ENCODE results near the gene C6orf47.
A peak's percentile ranks its signal among the peaks of the same experiment; 100 is the strongest.

C6orf47 gene

DNA sequence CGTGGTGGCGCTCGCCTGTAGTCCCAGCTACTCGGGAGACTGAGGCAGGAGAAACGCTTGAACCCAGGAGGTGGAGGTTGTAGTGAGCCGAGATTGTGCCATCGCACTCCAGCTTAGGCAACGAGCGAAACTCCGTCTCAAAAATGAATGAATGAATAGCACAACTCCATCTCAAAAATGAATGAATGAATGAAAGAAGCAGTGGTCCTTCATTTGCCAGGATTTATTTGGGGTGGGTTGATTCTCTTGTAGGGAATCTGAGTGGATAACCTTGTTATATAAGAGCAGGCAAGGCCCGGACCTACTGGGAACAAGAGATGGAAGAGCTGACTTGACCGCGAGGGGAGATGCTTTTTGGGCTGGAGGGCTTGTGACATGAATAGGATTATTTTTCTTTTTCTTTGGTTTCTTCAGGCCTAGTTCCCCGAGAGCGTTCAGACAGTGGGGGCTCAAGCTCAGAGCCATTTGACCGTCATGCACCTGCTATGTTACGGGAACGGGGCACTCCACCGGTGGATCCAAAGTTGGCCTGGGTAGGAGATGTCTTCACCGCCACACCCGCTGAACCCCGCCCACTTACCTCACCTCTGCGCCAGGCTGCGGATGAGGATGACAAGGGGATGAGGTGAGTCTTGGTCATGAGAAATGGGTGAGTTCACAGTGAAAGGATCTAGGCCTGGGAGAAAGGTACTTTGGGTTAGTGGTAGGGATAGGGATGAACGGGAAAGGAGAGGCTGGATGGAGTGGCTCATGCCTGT, 30.2 kb downstream of the C6orf47 start:
- FAIRE-seq, result no peak
- TF ChIP-seq TAF1 (IDR thresholded peaks at IDR 0.05; ENCODE audit: borderline replicate concordance, low read depth, low read length), result no peak
- peak; percentile 22; the same call in 1 of the 2 replicates for TF ChIP-seq POLR2AphosphoS5 (IDR thresholded peaks at IDR 0.05; ENCODE audit: low read depth, low read length)
- no peak for TF ChIP-seq POLR2A (IDR thresholded peaks at IDR 0.05; ENCODE audit: low read depth, low read length)
- no peak for DNase-seq (ENCODE audit: insufficient read length)

DNA sequence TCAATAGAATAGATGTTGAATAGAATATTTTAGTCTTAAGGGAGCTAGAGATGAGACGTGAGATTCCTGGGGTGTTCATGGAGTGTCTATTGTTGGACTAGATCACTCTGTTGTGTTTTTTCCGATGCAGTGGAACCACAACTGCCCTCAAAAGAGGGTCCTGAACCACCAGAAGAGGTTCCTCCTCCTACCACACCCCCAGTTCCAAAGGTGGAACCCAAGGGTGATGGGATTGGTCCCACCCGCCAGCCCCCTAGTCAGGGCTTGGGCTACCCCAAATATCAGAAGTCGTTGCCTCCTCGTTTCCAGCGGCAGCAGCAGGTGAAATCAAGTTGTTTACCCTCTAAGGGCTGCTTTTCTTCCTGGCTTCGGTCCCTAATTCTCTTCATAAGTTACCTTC, 31.6 kb downstream of the C6orf47 start:
- no peak for DNase-seq (ENCODE audit: insufficient read length)
- TF ChIP-seq POLR2A (IDR thresholded peaks at IDR 0.05; ENCODE audit: low read depth, low read length) (no peak), POLR2AphosphoS5 (IDR thresholded peaks at IDR 0.05; ENCODE audit: low read depth, low read length) (no peak), TAF1 (IDR thresholded peaks at IDR 0.05; ENCODE audit: borderline replicate concordance, low read depth, low read length) (no peak)
- FAIRE-seq, result no peak

DNA sequence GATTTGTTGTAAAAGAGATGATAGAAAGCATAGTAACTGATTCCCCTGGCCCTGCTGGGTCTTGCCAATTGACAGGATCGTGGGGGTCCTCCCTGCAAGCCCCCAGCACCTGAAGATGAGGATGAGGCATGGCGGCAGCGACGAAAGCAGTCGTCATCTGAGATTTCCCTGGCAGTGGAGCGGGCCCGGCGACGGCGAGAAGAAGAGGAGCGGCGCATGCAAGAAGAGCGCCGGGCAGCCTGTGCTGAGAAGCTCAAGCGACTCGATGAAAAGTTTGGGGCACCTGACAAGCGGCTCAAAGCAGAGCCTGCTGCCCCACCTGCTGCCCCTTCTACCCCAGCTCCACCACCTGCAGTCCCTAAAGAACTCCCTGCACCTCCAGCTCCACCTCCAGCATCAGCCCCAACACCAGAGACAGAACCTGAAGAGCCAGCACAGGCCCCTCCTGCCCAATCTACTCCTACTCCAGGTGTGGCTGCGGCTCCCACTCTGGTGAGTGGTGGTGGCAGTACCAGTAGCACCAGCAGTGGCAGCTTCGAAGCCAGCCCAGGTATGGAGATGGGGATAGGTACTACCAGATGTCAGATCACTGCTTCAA, 32.8 kb downstream of the C6orf47 start:
- no peak; the same call in 1 of the 2 replicates for TF ChIP-seq POLR2A (IDR thresholded peaks at IDR 0.05; ENCODE audit: low read depth, low read length)
- no peak; the same call in 1 of the 2 replicates for TF ChIP-seq POLR2AphosphoS5 (IDR thresholded peaks at IDR 0.05; ENCODE audit: low read depth, low read length)
- TF ChIP-seq TAF1 (IDR thresholded peaks at IDR 0.05; ENCODE audit: borderline replicate concordance, low read depth, low read length), result no peak
- FAIRE-seq, result no peak

DNA sequence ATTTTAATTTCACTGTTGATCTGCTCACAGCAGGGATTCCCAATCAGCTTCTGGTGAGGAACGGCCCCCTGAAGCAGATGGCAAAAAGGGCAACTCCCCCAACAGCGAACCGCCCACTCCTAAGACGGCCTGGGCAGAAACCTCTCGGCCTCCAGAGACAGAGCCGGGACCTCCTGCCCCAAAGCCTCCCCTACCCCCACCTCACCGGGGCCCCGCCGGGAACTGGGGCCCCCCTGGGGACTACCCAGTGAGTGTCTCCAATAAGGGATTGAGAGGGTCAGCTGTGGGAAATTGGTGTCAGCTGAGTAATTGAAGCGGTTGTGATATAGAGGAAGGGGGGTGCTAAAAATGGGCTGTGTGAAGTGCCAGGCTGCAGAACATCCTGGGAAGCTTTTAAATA, 33.6 kb downstream of the C6orf47 start:
- no peak for TF ChIP-seq TAF1 (IDR thresholded peaks at IDR 0.05; ENCODE audit: borderline replicate concordance, low read depth, low read length)
- no peak for TF ChIP-seq POLR2A (IDR thresholded peaks at IDR 0.05; ENCODE audit: low read depth, low read length)
- no peak for TF ChIP-seq POLR2AphosphoS5 (IDR thresholded peaks at IDR 0.05; ENCODE audit: low read depth, low read length)
- FAIRE-seq (no peak), DNase-seq (ENCODE audit: insufficient read length) (no peak)

More for the DNA sequence above, 32.8 kb downstream of the C6orf47 start:
- no peak for DNase-seq (ENCODE audit: insufficient read length)

DNA sequence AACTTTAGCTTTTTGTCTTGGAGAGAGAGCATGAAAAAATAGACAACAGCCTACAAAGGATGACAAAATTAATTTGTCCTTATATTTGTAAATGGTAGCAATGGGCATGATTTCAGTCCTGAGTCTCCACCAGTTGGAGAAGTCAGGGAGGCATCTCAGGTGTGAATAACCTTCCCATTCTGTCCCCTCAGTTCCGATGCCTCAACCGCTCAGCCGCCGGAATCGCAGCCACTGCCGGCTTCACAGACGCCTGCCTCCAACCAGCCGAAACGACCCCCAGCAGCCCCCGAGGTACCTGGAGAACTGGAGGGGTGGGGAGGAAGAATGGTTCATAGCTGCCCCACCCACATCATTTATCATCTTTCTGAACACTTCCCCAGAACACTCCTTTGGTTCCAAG, 36.5 kb downstream of the C6orf47 start:
- no peak for DNase-seq (ENCODE audit: insufficient read length)
- FAIRE-seq, result no peak

DNA sequence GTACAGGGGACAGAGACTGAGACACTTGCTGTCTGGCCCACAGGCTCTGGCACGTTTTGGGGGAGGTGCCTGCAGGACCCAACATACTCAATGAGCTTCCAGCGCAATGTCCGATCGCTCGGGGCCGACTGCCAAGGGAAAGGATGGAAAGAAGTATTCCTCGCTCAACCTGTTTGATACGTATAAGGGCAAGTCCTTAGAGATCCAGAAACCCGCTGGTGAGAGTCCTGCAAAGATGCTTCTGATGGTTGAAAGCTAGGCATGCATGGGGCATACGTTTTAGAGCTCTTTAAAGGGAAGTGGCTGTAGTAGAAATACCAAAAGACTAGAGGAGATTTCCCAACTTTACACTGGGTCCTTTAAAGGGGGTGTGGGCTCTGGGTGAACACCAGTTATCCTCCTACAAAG, 37.9 kb downstream of the C6orf47 start:
- DNase-seq (ENCODE audit: insufficient read length), result no peak
- no peak for FAIRE-seq
- TF ChIP-seq TAF1 (IDR thresholded peaks at IDR 0.05; ENCODE audit: borderline replicate concordance, low read depth, low read length), result no peak
- no peak for TF ChIP-seq POLR2A (IDR thresholded peaks at IDR 0.05; ENCODE audit: low read depth, low read length)
- no peak; the same call in 1 of the 2 replicates for TF ChIP-seq POLR2AphosphoS5 (IDR thresholded peaks at IDR 0.05; ENCODE audit: low read depth, low read length)

More for the DNA sequence above, 36.5 kb downstream of the C6orf47 start:
- TF ChIP-seq POLR2A (IDR thresholded peaks at IDR 0.05; ENCODE audit: low read depth, low read length) (no peak), TAF1 (IDR thresholded peaks at IDR 0.05; ENCODE audit: borderline replicate concordance, low read depth, low read length) (no peak), POLR2AphosphoS5 (IDR thresholded peaks at IDR 0.05; ENCODE audit: low read depth, low read length) (no peak)

DNA sequence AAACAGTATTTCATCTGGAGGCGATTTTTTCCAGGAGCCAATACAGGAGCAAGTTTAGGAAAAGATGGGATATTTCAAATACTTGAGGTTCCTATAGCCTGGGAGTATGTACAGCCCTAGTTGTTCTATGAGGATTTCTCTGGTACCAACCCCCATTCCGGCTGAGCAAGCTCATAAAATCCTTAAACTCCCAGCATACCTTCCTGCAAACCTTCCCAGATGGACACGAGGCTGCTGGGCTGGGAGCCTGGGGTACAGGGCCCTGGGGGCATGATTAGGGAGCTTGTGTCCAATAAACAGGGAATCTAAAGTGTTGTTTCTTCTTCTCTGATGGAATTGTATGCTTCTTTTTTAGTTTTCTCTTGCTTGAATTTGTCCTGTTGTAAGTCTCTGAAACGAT, 38.6 kb downstream of the C6orf47 start:
- FAIRE-seq, result no peak
- DNase-seq (ENCODE audit: insufficient read length), result no peak
- no peak for TF ChIP-seq TAF1 (IDR thresholded peaks at IDR 0.05; ENCODE audit: borderline replicate concordance, low read depth, low read length)
- no peak for TF ChIP-seq POLR2AphosphoS5 (IDR thresholded peaks at IDR 0.05; ENCODE audit: low read depth, low read length)
- TF ChIP-seq POLR2A (IDR thresholded peaks at IDR 0.05; ENCODE audit: low read depth, low read length), result no peak

DNA sequence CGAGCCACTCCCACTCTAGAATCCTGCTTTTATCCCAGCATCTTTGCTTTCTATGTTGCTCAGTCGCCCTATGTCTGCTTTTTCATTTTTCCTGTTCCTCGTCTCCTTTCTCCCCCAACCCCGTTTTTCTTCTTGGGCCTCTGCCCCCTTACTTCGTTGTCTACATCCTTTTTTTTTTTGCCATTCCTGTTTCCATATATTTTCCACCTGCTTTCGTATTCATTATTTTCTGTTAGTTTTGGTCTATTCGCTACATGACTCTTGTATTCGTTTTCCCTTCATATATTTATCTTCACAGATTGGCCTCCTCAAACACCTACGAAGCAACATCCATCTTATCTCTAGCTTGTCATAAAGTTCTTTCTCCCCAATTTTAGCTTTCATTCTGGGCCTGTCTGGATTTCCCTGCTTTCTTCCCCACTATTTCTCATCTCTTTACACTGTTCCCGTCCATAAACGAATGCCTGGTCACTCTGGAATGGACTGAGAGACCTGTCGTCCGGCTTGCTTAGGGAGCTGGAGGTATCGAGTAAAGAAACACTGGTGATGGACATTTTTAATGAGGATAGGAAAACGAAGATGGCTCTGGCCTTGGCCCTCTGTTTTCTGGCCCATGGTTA, 39.1 kb downstream of the C6orf47 start:
- no peak for TF ChIP-seq POLR2A (IDR thresholded peaks at IDR 0.05; ENCODE audit: low read depth, low read length)
- no peak for TF ChIP-seq POLR2AphosphoS5 (IDR thresholded peaks at IDR 0.05; ENCODE audit: low read depth, low read length)
- no peak for TF ChIP-seq TAF1 (IDR thresholded peaks at IDR 0.05; ENCODE audit: borderline replicate concordance, low read depth, low read length)
- DNase-seq (ENCODE audit: insufficient read length) (no peak), FAIRE-seq (no peak)

DNA sequence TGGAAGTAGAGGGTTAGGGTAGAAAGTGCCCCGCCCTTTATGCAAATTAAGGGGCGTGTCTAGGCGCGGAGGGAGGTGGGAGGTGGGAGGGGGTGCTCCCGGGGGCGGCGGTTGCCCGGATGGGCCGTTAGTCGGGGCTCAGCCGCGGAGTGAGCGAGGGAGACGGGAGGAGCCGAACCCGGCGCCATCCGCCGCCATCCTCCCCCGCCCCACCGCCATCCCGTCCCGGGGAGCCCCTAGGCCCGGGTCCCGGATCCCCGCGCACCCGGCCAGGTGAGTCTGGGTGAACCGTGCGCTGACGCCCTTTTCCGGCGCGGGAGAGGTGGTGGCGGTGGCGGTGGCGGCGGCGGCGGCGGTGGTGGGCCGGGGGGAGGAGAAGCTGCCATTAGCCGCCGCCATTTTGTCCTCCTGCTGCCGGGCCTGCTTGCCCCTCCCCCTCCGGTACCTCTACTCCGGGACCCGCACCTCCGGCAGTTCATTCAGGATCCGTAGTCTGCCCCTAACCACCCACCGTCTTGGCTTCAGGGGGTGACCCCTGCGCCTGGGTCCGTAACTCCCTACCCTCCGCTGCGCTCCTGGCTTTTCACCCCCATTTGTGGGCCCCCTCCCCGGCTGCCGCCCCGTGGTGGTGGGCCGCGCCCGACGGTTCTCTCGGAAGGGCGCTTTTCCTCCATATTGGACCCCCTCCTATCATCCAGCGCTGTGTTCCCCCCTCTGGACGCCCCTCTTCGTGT, 39.8 kb downstream of the C6orf47 start, which contains the start of gene PRRC2A:
PRRC2A (plus strand) TSS at position 130 of the 734 bp plus-strand sequence. CDS start 2,075 bp downstream, outside the sequence.
- peak; percentile 79 for TF ChIP-seq TAF1 (IDR thresholded peaks at IDR 0.05; ENCODE audit: borderline replicate concordance, low read depth, low read length)
- TF ChIP-seq POLR2A (IDR thresholded peaks at IDR 0.05; ENCODE audit: low read depth, low read length), result peak; percentile 66
- TF ChIP-seq POLR2AphosphoS5 (IDR thresholded peaks at IDR 0.05; ENCODE audit: low read depth, low read length), result no peak
- FAIRE-seq, result no peak
- peak; percentile 75 for DNase-seq (ENCODE audit: insufficient read length)

DNA sequence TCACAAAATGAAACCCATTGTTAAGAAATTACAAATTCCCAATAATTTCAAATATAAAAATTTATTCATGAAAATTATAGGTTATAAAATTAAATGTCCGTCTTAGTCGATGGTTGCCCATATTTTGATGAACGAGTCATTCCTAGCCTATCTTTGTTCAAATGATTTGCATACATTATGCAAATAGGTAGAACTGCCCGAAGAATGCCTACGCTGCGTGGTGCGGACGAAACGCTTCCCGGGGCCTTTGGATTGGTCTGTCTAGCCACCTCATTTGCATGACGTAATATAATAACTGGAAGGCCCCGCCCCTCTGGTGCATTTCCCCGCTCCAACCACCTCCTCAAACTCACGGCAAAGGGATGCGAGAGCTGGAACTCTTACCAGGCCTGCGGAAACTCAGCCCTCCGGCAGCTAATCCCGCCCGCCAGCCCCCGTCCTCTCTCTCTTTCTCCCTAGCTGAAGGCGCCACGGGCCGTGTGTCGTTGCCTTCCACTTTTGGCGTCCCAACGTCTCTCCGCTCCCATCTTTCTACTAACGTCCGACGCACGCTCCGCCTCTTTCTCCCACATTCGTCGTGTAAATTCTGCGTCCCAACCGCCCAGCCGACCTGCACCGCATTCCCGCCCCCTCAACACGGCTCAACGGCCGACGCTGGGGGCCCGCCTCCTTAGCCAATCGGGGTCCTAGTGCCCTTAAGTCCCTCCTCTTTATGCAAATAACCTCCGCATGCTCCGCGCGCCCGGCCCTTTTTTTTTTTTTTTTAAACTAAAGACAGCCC, 40.6 kb downstream of the C6orf47 start:
- FAIRE-seq, result peak; percentile 93

More for the DNA sequence above, 40.6 kb downstream of the C6orf47 start:
- TF ChIP-seq TAF1 (IDR thresholded peaks at IDR 0.05; ENCODE audit: borderline replicate concordance, low read depth, low read length), result peak; percentile 54; the same call in 1 of the 2 replicates
- peak; percentile 83 for TF ChIP-seq POLR2A (IDR thresholded peaks at IDR 0.05; ENCODE audit: low read depth, low read length)
- peak; percentile 94 for TF ChIP-seq POLR2AphosphoS5 (IDR thresholded peaks at IDR 0.05; ENCODE audit: low read depth, low read length)
- peak; percentile 89 for DNase-seq (ENCODE audit: insufficient read length)

Data from GM12892 (cell line).